Astrocyte (in vitro differentiated cells and primary cell): ENCODE measurements around the gene LAMA3. TPM values are rescaled to one million over a fixed set of nuclear protein-coding genes. Genes with fewer than 3 reads are reported as not detected.

Experiments used
- DNase-seq: peaks from one replicate; pipeline ENCODE4 v3.0.0-alpha.2; 2010; ENCODE audit warnings: low read depth
- FAIRE-seq: peaks from 2 replicates; lab custom pipeline; 2011; peaks lifted over from hg19 to GRCh38; lab: Jason Lieb, UNC
- H2AFZ ChIP-seq: 2 replicates; pipeline ENCODE4 v1.6.0; 2012; ENCODE audit warnings: low read depth, low read length, inconsistent platforms
- H3K27ac ChIP-seq: 2 replicates; pipeline ENCODE4 v1.5.1; 2011; ENCODE audit warnings: low read depth, low read length, inconsistent platforms
- H3K27me3 ChIP-seq: 2 replicates; pipeline ENCODE4 v1.6.0; 2011; ENCODE audit warnings: low read length, inconsistent platforms; ENCODE audit not compliant: insufficient read depth
- H3K36me3 ChIP-seq: 2 replicates; pipeline ENCODE4 v1.5.1; 2011; ENCODE audit warnings: low read length, inconsistent platforms; ENCODE audit not compliant: insufficient read depth
- H3K4me1 ChIP-seq: 2 replicates; pipeline ENCODE4 v1.5.1; 2011; ENCODE audit warnings: low read length, inconsistent platforms; ENCODE audit not compliant: insufficient read depth
- H3K4me2 ChIP-seq: 2 replicates; pipeline ENCODE4 v1.6.0; 2012; ENCODE audit warnings: low read length, inconsistent platforms
- H3K4me3 ChIP-seq: 2 replicates; pipeline ENCODE4 v1.5.1; 2011; ENCODE audit warnings: low read depth, mild to moderate bottlenecking, low read length, inconsistent platforms; ENCODE audit not compliant: insufficient read depth
- H3K79me2 ChIP-seq: 2 replicates; pipeline ENCODE4 v1.6.0; 2012; ENCODE audit warnings: mild to moderate bottlenecking, low read length, inconsistent platforms; ENCODE audit not compliant: insufficient read depth
- H3K9ac ChIP-seq: 2 replicates; pipeline ENCODE4 v1.6.0; 2012; ENCODE audit warnings: mild to moderate bottlenecking, low read length, inconsistent platforms
- H3K9me3 ChIP-seq: 2 replicates; pipeline ENCODE4 v1.5.1; 2012; ENCODE audit warnings: low read depth, mild to moderate bottlenecking, low read length, inconsistent platforms; ENCODE audit not compliant: insufficient read depth
- H4K20me1 ChIP-seq: 2 replicates; pipeline ENCODE4 v1.6.0; 2012; ENCODE audit warnings: low read length, inconsistent platforms; ENCODE audit not compliant: insufficient read depth
- H3K27ac Mint-ChIP-seq: one replicate; pipeline ENCODE4 v1.8.0; 2021; ENCODE audit warnings: mild to moderate bottlenecking, mixed read lengths; ENCODE audit not compliant: unreplicated experiment
- H3K27me3 Mint-ChIP-seq: one replicate; pipeline ENCODE4 v1.8.0; 2021; ENCODE audit warnings: low read depth, mixed read lengths; ENCODE audit not compliant: unreplicated experiment
- H3K36me3 Mint-ChIP-seq: one replicate; pipeline ENCODE4 v1.8.0; 2021; ENCODE audit warnings: low read depth, mixed read lengths; ENCODE audit not compliant: unreplicated experiment
- H3K4me1 Mint-ChIP-seq: one replicate; pipeline ENCODE4 v1.8.0; 2021; ENCODE audit warnings: low read depth, mixed read lengths; ENCODE audit not compliant: unreplicated experiment
- H3K4me3 Mint-ChIP-seq: one replicate; pipeline ENCODE4 v1.8.0; 2021; ENCODE audit warnings: mild to moderate bottlenecking, moderate library complexity, mixed read lengths; ENCODE audit not compliant: unreplicated experiment
- H3K9me3 Mint-ChIP-seq: one replicate; pipeline ENCODE4 v1.8.0; 2021; ENCODE audit warnings: mild to moderate bottlenecking, mixed read lengths; ENCODE audit not compliant: unreplicated experiment
- EZH2 ChIP-seq: IDR thresholded peaks from 2 replicates; pipeline ENCODE4 v1.6.1; 2012; ENCODE audit warnings: mild to moderate bottlenecking, low read length, inconsistent platforms; ENCODE audit not compliant: insufficient read depth
- total RNA-seq: library from RNA; stranded (reverse); gene quantifications from 2 replicates; pipeline ENCODE4 v1.2.1, GENCODE V29; 2021
- TF ChIP-seq, protein P1 (sequence below): IDR thresholded peaks from 2 replicates; pipeline ENCODE4 v1.5.1; 2011; ENCODE audit warnings: low read depth, mild to moderate bottlenecking, inconsistent platforms, low read length, moderate library complexity; ENCODE audit not compliant: insufficient read depth

Gene LAMA3
- total RNA-seq, 1 donor from 2014 or later = 0.86 TPM

DNA sequence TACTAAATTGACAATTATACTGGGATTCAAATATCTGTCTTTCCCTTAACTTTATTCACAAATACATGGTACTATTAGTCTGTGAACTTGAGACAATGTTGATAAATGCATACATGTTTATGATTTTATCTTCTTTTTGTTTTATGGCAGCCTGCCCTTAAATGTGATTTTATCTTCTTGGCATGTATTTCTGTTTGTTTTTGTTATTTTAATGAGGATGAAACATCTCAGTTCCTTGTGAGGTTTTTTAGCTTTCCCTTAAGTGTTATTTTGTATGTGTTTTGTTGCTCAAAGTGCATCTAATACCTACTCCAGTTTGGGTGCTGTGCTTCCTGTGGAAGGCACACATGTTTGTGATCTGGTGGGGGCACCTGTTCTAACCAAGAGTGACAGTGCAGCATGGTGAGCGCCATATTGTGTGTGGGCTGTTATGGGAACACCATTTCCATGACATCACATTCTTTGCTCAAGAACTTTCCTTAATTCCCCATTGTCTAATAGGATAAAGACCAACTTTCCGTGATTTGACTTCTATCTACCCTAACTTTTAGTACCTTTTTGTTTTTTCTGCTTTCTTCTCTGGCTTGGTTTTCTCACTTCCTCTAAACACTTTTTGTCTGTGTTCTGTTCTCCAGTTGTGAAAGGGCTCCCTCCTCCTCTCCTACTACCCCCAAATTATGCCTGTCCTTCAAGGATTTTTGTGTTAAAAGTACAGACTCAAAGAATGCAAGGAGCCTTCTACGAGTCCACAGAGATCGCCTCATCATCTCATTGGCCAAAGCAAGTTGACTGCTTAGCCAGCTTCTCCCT lies 163.2 kb downstream of the LAMA3 start:
- no peak overlapping the region for H3K4me3 ChIP-seq
- H3K9me3 ChIP-seq = no peaks in the 10 kb centered on the region
- H3K79me2 ChIP-seq = no peaks in the 10 kb centered on the region
- H4K20me1 ChIP-seq = no peaks in the 10 kb centered on the region
- H3K27ac ChIP-seq = no peak overlapping the region
- H3K27me3 ChIP-seq = no peaks in the 10 kb centered on the region
- H3K4me2 ChIP-seq = no peak overlapping the region
- H3K27me3 Mint-ChIP-seq = peaks cover 13% of the 10 kb centered on the region
- no peak for TF ChIP-seq EZH2
- TF ChIP-seq, protein P1, sequence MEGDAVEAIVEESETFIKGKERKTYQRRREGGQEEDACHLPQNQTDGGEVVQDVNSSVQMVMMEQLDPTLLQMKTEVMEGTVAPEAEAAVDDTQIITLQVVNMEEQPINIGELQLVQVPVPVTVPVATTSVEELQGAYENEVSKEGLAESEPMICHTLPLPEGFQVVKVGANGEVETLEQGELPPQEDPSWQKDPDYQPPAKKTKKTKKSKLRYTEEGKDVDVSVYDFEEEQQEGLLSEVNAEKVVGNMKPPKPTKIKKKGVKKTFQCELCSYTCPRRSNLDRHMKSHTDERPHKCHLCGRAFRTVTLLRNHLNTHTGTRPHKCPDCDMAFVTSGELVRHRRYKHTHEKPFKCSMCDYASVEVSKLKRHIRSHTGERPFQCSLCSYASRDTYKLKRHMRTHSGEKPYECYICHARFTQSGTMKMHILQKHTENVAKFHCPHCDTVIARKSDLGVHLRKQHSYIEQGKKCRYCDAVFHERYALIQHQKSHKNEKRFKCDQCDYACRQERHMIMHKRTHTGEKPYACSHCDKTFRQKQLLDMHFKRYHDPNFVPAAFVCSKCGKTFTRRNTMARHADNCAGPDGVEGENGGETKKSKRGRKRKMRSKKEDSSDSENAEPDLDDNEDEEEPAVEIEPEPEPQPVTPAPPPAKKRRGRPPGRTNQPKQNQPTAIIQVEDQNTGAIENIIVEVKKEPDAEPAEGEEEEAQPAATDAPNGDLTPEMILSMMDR = no peak
- peaks cover 13% of the 10 kb centered on the region for H3K4me1 Mint-ChIP-seq
- H3K9me3 Mint-ChIP-seq = no peaks in the 10 kb centered on the region
- DNase-seq (no peak), FAIRE-seq (no peak)
- no peak overlapping the region for H2AFZ ChIP-seq
- H3K9ac ChIP-seq = no peak overlapping the region
- no peak overlapping the region for H3K27ac Mint-ChIP-seq
- H3K36me3 ChIP-seq = no peaks in the 10 kb centered on the region
- no peak overlapping the region for H3K4me3 Mint-ChIP-seq
- peaks cover 9% of the 10 kb centered on the region for H3K4me1 ChIP-seq
- peaks cover 2% of the 10 kb centered on the region for H3K36me3 Mint-ChIP-seq

DNA sequence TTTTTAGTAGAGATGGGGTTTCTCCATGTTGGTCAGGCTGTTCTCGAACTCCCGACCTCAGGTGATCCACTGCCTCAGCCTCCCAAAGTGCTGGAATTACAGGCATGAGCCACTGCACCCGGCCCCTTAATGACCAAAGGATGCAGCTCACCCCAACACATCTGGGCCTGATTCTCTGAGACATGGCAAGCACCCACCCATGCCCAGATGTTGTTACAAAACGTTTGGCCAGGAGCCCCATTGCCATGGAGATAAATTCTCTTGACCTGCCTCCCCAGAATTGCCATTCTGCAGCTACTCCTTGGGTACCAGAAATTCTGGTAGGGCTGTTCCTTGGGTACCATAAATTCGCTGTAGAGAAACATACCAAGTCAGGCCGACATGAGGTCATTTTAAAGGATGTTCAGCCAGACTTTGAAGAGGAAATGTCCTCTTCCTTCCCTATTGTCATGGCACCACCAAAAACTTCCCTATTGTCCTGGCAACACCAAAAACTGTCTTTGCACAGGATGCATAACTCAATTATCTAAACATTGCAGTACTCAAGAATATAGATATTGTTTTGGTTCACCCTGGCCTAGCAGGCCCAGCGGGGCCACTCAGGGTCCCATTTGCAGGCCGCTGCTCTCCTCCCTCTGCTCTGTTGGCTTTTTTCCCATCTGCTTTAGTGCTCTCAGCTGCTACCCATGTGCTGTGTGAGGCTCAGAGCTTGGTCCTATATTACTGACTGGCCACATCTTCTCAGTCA lies 164.4 kb downstream of the LAMA3 start:
- FAIRE-seq (no peak), DNase-seq (no peak)
- H3K4me1 Mint-ChIP-seq = peaks cover 21% of the 10 kb centered on the region
- Histone ChIP-seq H3K27ac (no peak overlapping the region), H4K20me1 (no peaks in the 10 kb centered on the region), H3K4me3 (no peak overlapping the region), H2AFZ (no peak overlapping the region), H3K27me3 (no peaks in the 10 kb centered on the region), H3K79me2 (no peaks in the 10 kb centered on the region), H3K4me2 (no peak overlapping the region), H3K36me3 (no peaks in the 10 kb centered on the region), H3K9me3 (no peaks in the 10 kb centered on the region), H3K4me1 (peaks cover 18% of the 10 kb centered on the region), H3K9ac (no peak overlapping the region)
- peaks cover 10% of the 10 kb centered on the region for H3K27me3 Mint-ChIP-seq
- no peak for TF ChIP-seq EZH2
- TF ChIP-seq, protein P1 = no peak
- H3K27ac Mint-ChIP-seq = no peak overlapping the region
- no peaks in the 10 kb centered on the region for H3K9me3 Mint-ChIP-seq
- H3K4me3 Mint-ChIP-seq = no peak overlapping the region
- H3K36me3 Mint-ChIP-seq = peaks cover 2% of the 10 kb centered on the region
